Kidney epithelial cell (primary cell): ENCODE results near the gene PRR16. TPM values are rescaled to one million over a fixed set of nuclear protein-coding genes. Genes with fewer than 3 reads are reported as not detected.

Source experiments
- DNase-seq: peaks from one replicate; pipeline ENCODE4 v3.0.0-alpha.2; 2010; ENCODE audit warnings: low read depth
- H3K27me3 ChIP-seq: 2 replicates; pipeline ENCODE4 v1.6.0; 2011; ENCODE audit warnings: low read length; ENCODE audit not compliant: control insufficient read depth, insufficient read depth
- H3K36me3 ChIP-seq: 2 replicates; pipeline ENCODE4 v1.5.1; 2011; ENCODE audit warnings: low read length; ENCODE audit not compliant: control insufficient read depth, insufficient read depth
- H3K4me3 ChIP-seq: 2 replicates; pipeline ENCODE4 v1.5.1; 2011; ENCODE audit warnings: low read depth, mild to moderate bottlenecking, control low read depth, low read length
- total RNA-seq: library from RNA; depleted of rRNA; stranded (reverse); fragments of >200 nt; gene quantifications from 2 replicates; pipeline ENCODE4 v1.2.3, GENCODE V29; 2015
- TF ChIP-seq, protein P1 (sequence below): IDR thresholded peaks from 2 replicates; pipeline ENCODE4 v1.5.1; 2011; ENCODE audit warnings: mild to moderate bottlenecking, moderate library complexity, low read length, control low read depth, inconsistent platforms; ENCODE audit not compliant: insufficient read depth, poor library complexity, severe bottlenecking

PRR16 gene
- total RNA-seq, 1 donor from 2014 or later: 1.0 TPM

DNA sequence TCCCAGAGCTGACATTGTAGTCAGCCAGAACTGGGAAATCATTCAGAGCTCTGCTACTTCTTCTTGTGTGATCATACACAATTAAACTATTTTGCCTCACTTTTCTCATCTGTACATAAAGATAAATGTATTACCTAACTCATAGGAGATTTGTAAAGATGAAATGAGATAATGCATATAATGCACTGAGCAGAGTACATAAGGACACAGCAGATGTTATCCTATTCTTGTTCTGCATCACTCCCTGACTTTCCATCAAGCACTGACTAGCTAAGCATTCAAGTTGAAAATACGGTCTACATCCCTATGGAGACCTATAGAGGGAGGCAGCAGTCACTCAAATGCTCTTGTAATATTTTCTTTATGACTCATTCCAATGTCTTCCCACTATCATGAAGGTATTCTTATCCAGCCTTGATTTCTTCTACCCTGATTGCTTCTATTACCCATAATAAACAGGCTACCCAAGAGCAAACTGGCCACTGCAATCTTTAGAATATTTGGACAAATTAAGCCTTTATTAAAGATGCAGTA, 16.3 kb upstream of the PRR16 start:
- Histone ChIP-seq H3K4me3 (no peak overlapping the region), H3K36me3 (no peaks in the 10 kb centered on the region), H3K27me3 (no peaks in the 10 kb centered on the region)
- TF ChIP-seq, protein P1, sequence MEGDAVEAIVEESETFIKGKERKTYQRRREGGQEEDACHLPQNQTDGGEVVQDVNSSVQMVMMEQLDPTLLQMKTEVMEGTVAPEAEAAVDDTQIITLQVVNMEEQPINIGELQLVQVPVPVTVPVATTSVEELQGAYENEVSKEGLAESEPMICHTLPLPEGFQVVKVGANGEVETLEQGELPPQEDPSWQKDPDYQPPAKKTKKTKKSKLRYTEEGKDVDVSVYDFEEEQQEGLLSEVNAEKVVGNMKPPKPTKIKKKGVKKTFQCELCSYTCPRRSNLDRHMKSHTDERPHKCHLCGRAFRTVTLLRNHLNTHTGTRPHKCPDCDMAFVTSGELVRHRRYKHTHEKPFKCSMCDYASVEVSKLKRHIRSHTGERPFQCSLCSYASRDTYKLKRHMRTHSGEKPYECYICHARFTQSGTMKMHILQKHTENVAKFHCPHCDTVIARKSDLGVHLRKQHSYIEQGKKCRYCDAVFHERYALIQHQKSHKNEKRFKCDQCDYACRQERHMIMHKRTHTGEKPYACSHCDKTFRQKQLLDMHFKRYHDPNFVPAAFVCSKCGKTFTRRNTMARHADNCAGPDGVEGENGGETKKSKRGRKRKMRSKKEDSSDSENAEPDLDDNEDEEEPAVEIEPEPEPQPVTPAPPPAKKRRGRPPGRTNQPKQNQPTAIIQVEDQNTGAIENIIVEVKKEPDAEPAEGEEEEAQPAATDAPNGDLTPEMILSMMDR: no peak
- no peak for DNase-seq

DNA sequence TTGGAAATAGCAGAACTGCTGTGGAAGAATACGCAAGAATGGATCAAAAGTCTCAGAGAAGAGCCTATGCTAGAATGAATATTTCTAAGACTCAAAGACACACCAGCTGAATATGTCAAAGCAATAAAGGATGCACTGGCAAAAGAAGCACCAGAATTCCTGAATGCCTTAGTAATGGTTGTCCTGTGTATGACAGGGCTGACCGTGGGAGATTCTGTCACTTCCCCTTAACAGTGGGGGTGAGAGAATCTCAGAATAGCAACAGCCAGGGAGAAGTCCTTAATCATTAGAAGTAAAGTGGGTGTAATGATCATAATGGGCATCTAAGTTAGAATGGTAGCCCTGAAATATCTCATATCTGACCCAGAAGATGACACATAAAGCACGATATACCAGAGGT, 14.6 kb upstream of the PRR16 start:
- DNase-seq: no peak
- no peaks in the 10 kb centered on the region for H3K36me3 ChIP-seq
- no peak overlapping the region for H3K4me3 ChIP-seq
- TF ChIP-seq, protein P1: no peak
- H3K27me3 ChIP-seq: no peaks in the 10 kb centered on the region

DNA sequence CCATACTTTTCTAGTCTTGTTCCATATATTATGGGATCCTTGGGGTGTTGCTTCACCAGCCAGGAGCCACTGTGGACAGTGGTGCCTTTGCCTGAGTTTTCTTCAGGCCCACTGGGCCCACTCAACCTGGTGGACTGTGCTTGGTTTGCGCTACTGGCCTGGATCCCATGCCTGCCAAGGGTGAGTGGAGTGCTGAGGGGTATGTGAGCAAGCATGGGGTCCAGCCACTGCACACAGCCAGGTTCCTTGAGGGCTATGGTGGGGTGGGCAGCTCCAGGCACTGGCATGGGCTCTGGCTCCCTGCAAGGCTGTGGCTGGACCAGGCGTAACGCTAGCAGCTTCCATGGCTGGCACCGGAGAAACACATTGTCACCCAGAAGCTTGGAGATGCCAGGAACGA, 13.2 kb upstream of the PRR16 start:
- no peak overlapping the region for H3K4me3 ChIP-seq
- no peak for DNase-seq
- no peaks in the 10 kb centered on the region for H3K36me3 ChIP-seq
- no peaks in the 10 kb centered on the region for H3K27me3 ChIP-seq
- TF ChIP-seq, protein P1: no peak

DNA sequence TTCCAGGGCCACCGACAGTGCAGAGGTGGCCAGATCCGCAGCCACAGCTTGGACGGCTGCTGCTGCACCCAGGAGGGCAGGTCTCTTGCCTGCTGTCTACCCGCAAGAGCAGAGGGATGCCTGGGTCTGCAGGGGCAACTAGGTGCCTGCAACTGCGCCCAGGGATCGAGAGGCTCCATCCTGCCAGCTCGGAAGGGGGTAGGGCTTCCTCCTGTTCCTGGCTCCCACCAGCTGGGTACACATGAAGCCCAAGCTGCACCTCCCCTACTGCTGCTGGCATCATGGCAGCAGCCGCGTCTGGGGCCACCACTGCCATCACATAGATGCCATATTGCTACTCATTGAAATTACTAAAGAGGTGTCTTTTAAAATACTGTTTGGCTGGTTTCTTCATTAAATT, 12.7 kb upstream of the PRR16 start:
- Histone ChIP-seq H3K36me3 (no peaks in the 10 kb centered on the region), H3K4me3 (no peak overlapping the region), H3K27me3 (no peaks in the 10 kb centered on the region)
- TF ChIP-seq, protein P1: no peak
- no peak for DNase-seq

DNA sequence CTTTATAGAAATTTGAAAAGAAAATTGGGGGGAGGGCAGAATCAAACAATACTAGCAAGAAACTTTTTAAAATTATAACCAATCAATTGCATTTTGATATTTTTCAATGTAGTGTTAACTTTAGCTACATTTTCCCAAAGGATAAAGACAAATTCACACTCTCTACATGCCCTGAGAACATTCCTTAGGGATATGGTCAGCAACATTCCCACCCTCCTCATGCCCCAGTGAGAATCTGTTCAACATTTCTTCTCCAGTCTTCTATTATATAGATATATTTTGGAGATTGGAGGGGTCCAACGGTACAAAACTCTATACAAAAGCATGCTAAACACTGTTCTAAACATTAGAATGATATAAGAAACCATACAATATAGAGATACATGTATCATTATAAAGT, 11.6 kb upstream of the PRR16 start:
- Histone ChIP-seq H3K4me3 (no peak overlapping the region), H3K27me3 (no peaks in the 10 kb centered on the region), H3K36me3 (no peaks in the 10 kb centered on the region)
- no peak for DNase-seq
- TF ChIP-seq, protein P1: no peak

DNA sequence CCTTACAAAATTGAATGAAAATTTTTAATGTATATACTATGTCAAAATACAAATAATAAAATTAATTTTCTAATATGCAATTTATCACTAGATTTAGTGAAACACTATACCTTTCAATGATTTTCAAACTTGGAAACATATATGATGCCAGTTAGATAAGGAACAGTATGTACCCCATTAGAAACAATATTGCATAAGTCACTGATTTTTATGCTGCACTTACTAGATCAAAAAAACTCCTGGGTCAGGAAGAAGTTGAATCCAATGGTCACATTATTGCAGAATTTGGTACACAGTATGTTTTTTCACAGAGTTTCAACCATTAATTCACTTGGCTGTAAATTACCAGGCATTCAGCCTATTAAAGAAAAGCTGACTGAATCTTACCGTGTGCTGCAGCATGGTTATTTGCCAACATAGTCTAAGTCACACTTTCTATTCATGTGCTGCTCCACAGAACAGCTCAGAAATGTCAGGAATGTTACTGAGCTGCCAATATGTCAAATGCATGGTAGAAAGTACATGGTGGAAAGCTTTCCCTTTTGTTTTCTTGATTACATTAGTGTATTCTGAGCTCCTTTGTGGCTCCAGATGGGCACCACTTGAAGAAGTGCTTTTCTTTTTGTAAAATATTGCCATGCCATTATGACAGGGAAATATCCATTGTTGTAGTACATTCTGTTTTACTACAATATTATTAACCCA, 9.9 kb upstream of the PRR16 start:
- H3K4me3 ChIP-seq: no peak overlapping the region
- H3K36me3 ChIP-seq: no peaks in the 10 kb centered on the region
- no peaks in the 10 kb centered on the region for H3K27me3 ChIP-seq
- peak; percentile 60 for DNase-seq
- TF ChIP-seq, protein P1: no peak
